ENCODE results near the gene TARBP1.

Gene TARBP1

DNA sequence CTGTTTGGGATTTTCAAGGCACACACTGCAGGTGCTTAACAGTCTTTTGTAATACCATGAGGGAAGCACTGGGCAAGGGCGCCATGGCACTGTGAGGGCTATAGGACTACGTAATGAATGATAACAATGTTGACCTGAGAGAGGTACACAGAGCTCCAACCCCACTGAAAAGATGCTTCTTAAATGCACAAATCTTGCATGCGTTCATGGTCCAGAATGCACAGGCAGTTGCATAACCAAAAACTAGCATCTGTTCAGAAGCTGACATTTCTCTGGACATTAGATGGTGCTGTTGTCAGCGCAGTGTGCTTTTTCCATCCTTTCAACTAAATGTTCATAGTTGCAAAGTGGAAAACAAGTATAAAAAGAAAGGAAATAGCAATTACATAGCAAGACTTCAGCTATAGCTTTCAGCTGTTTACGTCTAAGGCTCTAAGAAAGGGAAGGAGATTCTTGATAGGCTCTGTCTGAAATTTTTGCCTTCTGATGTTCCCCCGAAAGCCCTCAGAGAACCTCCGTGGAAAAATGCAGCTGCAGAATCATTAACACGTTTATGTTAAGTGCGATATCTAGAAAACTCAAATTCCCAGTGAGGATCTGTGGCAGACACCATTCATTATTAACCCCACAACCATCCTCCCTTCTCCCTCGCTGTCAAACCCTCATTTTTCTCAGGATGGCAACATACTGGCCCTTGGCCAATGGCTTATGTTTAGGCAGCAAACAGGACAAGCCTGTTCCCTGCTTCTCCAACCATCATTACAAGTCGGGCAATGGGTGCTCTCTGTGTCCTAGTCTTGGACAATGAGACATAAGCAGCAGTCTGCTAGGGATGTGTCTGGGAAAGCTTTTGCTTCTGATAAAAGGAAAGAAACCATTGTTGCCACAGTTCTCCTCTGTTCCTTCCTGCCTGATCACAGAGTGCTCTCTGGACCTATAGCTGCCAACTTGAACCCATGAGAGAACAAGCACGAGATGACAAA is 8.2 kb upstream of the TARBP1 start:
- no peak overlapping the region for H3K4me3 ChIP-seq (ENCODE audit: low read length)
- DNase-seq (ENCODE audit: low read depth, low spot score), result no peak

DNA sequence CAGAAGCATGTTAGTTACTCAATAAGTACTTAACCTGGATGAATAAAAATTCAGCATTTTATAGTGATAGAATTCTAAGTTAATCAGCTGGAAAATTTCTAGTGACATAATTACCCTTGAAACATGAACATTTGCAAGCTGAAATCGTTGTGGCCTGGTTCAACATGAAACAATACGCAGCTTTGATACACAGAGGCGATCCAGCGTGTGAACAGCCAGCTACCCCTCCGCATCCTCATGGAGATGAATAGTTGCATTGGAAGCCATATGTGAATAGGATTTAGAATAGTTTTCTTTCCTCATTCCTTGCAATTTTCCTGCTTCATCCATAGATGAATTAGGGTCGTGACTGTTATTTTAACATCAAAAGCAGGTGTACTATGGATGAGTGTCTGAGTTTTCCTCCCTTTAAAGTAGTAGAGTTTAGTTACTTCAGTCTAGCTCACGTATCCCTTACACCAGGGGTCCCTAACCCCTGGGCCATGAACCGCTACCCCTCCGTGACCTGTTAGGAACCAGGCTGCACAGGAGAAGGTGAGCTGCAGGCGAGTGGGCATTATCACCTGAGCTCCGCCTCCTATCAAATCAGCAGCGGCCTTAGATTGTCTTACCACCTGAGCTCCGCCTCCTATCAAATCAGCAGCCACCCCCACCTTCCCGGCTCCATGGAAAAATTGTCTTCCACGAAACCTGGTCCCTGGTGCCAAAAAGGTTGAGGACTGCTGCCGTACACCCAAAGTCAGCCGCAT is 6.2 kb upstream of the TARBP1 start:
- no peak for DNase-seq (ENCODE audit: low read depth, low spot score)
- no peak overlapping the region for H3K4me3 ChIP-seq (ENCODE audit: low read length)

GRCh38 chr1:234484218-234484617 is 5.2 kb upstream of the TARBP1 start:
- DNase-seq (ENCODE audit: low read depth, low spot score), result no peak
- H3K4me3 ChIP-seq (ENCODE audit: low read length), result no peak overlapping the region

- DNase-seq (ENCODE audit: low read depth, low spot score), result no peak
Observed at GRCh38 chr1:234481771-234482170, 2.8 kb upstream of the TARBP1 start.

DNA sequence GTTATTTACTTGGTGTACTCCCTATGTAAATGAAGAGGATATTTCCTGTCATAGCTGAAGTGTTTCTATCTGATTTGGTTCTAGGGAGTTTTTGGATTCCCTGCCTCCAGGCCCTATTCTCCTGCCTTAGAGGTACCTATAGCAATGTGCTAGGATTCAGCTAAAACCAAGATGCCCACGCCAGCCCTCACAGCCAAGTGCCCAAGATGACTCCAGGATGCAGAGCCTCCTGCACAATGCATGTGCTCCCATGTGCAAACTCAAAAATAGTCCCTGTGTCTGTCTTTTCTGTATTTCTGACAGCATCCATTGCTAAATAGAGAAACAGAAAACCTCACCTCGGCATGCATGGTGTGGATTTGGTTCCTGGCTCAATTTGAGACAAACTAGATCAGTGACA is 887 bp upstream of the TARBP1 start:
- H3K4me3 ChIP-seq (ENCODE audit: low read length), result no peak overlapping the region
- DNase-seq (ENCODE audit: low read depth, low spot score), result no peak

More at GRCh38 chr1:234481771-234482170, 2.8 kb upstream of the TARBP1 start:
- no peak overlapping the region for H3K4me3 ChIP-seq (ENCODE audit: low read length)

- peak overlapping the region; percentile 69 for H3K4me3 ChIP-seq (ENCODE audit: low read length)
- DNase-seq (ENCODE audit: low read depth, low spot score), result no peak
Observed at GRCh38 chr1:234479310-234479559, 256 bp upstream of the TARBP1 start.

DNA sequence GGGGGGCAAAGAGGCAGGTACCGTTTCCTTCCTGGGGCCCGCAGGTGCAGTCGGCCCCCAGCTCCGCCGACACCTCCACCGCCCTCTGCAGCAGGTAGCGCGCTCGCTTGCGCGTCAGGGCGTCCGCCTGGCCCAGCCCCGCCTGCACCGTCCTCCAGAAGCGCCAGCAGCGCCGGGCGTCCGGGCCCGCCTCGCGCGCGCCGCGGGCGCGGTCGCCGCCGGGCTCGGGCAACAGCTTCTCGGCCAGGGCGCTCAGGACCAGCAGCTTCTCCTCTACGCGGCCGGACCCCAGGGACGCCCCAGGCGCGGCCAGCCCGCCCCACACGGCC is 863 bp downstream of the TARBP1 start:
- H3K4me3 ChIP-seq (ENCODE audit: low read length), result peak overlapping the region; percentile 69

DNA sequence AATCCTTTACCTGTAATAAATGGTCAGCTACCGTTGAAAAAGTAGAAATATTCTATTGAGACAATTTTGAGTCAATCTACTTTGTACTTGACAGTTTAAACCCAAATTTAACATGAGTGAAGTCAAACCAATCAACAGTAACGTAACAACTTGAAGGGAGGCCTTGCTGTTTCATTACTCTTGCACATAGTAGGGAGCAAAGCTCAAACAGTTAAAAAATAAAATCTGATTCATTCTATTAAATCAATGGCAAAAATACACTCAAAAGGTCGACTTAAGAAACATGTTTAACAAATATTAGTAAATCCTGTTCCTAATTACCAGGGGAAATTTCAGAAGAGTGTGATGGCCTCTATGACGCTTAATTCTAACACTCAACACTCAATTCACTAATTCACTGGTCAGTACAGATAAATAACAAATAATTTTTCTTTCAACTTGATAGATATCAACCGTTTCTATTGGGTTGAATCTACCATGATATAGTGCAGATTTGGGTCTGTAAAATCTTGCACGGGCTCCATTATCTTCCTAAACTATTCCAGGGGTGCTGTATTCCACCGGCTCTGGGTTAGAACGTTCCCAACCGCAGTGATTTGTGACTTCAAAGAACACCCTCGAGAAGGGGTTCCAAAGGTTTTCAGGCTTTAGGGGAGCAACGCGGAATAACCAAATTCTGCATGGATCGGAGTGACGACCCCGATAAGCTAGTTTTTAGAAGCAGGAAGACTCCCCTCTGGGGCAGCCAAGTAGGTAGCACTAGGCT is 1.4 kb downstream of the TARBP1 start:
- DNase-seq (ENCODE audit: low read depth, low spot score), result no peak
- H3K4me3 ChIP-seq (ENCODE audit: low read length), result peak overlapping the region; percentile 69

More for the DNA sequence above, 863 bp downstream of the TARBP1 start:
- DNase-seq (ENCODE audit: low read depth, low spot score), result peak; percentile 39

DNA sequence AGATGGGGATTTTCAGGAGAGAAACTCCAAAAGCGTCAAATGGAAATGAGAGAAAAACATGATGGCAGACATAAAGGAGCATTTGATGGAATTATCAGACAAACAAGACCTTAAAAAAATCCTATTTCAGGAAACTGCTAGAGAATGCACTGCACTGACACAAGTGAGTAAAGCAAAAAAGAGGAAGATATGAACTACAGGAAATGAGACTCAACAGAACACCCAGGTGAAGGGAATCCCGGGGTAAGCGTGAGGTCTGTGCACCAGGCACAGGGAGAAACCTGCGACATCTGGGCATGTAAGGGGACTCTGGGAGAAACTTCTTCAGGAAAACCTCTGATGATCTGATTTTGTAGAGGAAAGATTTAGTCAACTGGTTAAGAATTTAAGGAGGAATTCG is 2.8 kb downstream of the TARBP1 start:
- DNase-seq (ENCODE audit: low read depth, low spot score), result no peak
- no peak overlapping the region for H3K4me3 ChIP-seq (ENCODE audit: low read length)

DNA sequence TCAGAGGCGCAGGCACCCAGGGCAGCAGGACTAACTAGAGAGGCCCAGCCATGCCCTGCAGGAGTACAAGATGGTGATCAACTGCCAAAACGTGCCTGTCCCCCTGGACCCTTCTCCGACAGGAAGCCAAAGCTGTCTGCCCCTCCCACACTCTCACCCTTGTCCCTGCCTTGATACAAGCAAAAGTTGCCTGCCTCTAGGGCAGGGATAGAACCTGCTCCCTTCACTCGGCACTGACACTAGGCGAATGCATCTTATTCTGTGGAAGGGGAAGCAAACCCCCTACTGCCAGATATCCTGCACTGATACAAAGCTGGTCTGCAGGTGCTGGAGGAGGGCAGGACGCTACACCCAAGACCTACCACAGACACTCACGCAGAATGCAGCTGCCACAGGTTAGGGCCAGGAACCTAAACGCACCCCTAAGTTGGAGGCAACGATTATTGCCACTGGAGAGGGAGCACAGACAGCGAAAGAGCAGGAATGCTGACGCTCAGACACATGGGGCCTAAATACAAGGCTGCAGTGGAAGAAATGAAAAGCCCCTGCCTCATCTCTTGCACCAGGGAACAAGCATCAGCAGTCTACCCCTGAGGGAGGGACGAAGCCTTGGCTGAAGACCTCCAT is 3.7 kb downstream of the TARBP1 start:
- peak overlapping the region; percentile 24 for H3K4me3 ChIP-seq (ENCODE audit: low read length)
- peak; percentile 60 for DNase-seq (ENCODE audit: low read depth, low spot score)

- DNase-seq (ENCODE audit: low read depth, low spot score), result no peak
- H3K4me3 ChIP-seq (ENCODE audit: low read length), result no peak overlapping the region
Observed at GRCh38 chr1:234474375-234474774, 4.6 kb downstream of the TARBP1 start.

GRCh38 chr1:234473118-234473517 is 5.9 kb downstream of the TARBP1 start:
- no peak overlapping the region for H3K4me3 ChIP-seq (ENCODE audit: low read length)
- DNase-seq (ENCODE audit: low read depth, low spot score), result peak; percentile 38

- no peak overlapping the region for H3K4me3 ChIP-seq (ENCODE audit: low read length)
- DNase-seq (ENCODE audit: low read depth, low spot score), result no peak
Observed at GRCh38 chr1:234469376-234469775, 9.6 kb downstream of the TARBP1 start.

- H3K4me3 ChIP-seq (ENCODE audit: low read length), result no peak overlapping the region
- DNase-seq (ENCODE audit: low read depth, low spot score), result no peak
Observed at GRCh38 chr1:234468580-234468979, 10.4 kb downstream of the TARBP1 start.

- no peak overlapping the region for H3K4me3 ChIP-seq (ENCODE audit: low read length)
- no peak for DNase-seq (ENCODE audit: low read depth, low spot score)
Observed at GRCh38 chr1:234467821-234468220, 11.2 kb downstream of the TARBP1 start.

DNA sequence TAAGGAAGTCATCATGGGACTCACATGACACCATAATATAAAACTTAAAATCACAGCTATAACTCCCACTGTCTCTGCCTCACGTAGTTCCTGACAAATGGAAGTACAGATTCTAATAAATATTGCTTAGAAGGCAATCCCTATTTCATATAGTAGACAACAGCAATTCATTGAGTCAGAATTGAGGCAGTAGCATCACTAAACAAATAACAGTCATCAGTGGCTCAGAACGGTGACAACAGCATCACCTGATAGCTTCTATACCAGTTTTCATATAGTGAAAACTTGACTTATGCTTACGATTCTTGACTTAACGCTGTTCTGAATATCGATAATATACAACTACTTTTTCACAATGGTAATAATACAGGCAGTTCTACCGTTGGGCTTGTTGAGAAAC is 12.0 kb downstream of the TARBP1 start:
- no peak overlapping the region for H3K4me3 ChIP-seq (ENCODE audit: low read length)
- no peak for DNase-seq (ENCODE audit: low read depth, low spot score)

DNA sequence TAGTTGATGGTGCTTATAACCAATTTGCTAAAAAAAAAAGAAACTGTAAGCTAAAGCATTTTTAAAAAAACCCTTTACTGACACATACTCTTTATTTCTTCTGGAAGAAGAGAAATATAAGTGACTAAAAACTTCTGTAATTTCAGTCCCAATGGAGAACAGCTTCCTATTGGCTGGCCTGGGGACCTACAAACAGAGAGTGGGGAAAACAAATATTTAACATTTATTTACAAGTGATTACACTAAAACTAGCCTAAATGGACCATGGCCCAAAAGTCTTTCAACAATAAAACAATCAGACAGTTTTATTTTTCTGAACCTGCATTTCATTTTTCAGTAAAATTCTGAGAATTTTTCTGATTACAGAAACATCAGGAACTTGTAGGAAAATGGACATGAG is 15.2 kb downstream of the TARBP1 start:
- H3K4me3 ChIP-seq (ENCODE audit: low read length), result no peak overlapping the region
- no peak for DNase-seq (ENCODE audit: low read depth, low spot score)

GRCh38 chr1:234460652-234461051 is 18.3 kb downstream of the TARBP1 start:
- no peak for DNase-seq (ENCODE audit: low read depth, low spot score)
- H3K4me3 ChIP-seq (ENCODE audit: low read length), result no peak overlapping the region

- H3K4me3 ChIP-seq (ENCODE audit: low read length), result no peak overlapping the region
- DNase-seq (ENCODE audit: low read depth, low spot score), result no peak
Observed at GRCh38 chr1:234458352-234459017, 20.5 kb downstream of the TARBP1 start.

Measured in Jurkat, Clone E6-1 (cell line).